ENCODE measurements around the gene PAGE2. TPM values are rescaled to one million over a fixed set of nuclear protein-coding genes. Genes with fewer than 3 reads are reported as not detected.

PAGE2 gene
- total and polyA plus RNA-seq, 2 of the 13 experiments (the other 11 are each of a cell fraction or from before 2014, with no cell fraction given) = not detected

Other genes with a start within 250 kb of the PAGE2 start
- gene TRO, start 168.2 kb upstream of the PAGE2 start, total RNA-seq (2016; rRNA removed; fragmentation: Illumina TruSeq; extraction: Trizol) = 7.5 and 13.8 TPM in 2 replicates
- gene TRO, start 168.2 kb upstream of the PAGE2 start, polyA plus RNA-seq (2011; rRNA removed) = 25.4 and 36.3 TPM in 2 replicates
- gene PFKFB1, start 94.8 kb upstream of the PAGE2 start, total RNA-seq (2016; rRNA removed; fragmentation: Illumina TruSeq; extraction: Trizol) = 1.5 and 1.7 TPM in 2 replicates
- 2.9 and 3.8 TPM in 2 replicates for gene PFKFB1, start 94.8 kb upstream of the PAGE2 start, polyA plus RNA-seq (2011; rRNA removed)
- gene APEX2, start 88.7 kb upstream of the PAGE2 start, total RNA-seq (2016; rRNA removed; fragmentation: Illumina TruSeq; extraction: Trizol) = 12.7 and 16.2 TPM in 2 replicates
- 14.6 and 17.8 TPM in 2 replicates for gene APEX2, start 88.7 kb upstream of the PAGE2 start, polyA plus RNA-seq (2011; rRNA removed)
- gene ALAS2, start 58.0 kb upstream of the PAGE2 start, total RNA-seq (2016; rRNA removed; fragmentation: Illumina TruSeq; extraction: Trizol) = not detected in 2 replicates
- not detected in 2 replicates for gene ALAS2, start 58.0 kb upstream of the PAGE2 start, polyA plus RNA-seq (2011; rRNA removed)
- gene PAGE2B, start 14.0 kb upstream of the PAGE2 start, total RNA-seq (2016; rRNA removed; fragmentation: Illumina TruSeq; extraction: Trizol) = not detected in 2 replicates
- gene PAGE2B, start 14.0 kb upstream of the PAGE2 start, polyA plus RNA-seq (2011; rRNA removed) = 0.37 and 0.57 TPM in 2 replicates
- not detected in 2 replicates for gene PAGE5, start 131.3 kb downstream of the PAGE2 start, total RNA-seq (2016; rRNA removed; fragmentation: Illumina TruSeq; extraction: Trizol)
- gene PAGE5, start 131.3 kb downstream of the PAGE2 start, polyA plus RNA-seq (2011; rRNA removed) = not detected in 2 replicates
- not detected in 2 replicates for gene PAGE3, start 175.9 kb downstream of the PAGE2 start, total RNA-seq (2016; rRNA removed; fragmentation: Illumina TruSeq; extraction: Trizol)
- not detected in 2 replicates for gene PAGE3, start 175.9 kb downstream of the PAGE2 start, polyA plus RNA-seq (2011; rRNA removed)